ENCODE measurements around the gene FBXL3. TPM values are rescaled to one million over a fixed set of nuclear protein-coding genes. Genes with fewer than 3 reads are reported as not detected.

The FBXL3 gene
- total and polyA plus RNA-seq, 2 of the 13 experiments (the other 11 are each of a cell fraction or from before 2014, with no cell fraction given) = 11.5 to 18.5 TPM

- no peak for TF ChIP-seq PRDM10 (CRISPR knock-in tag; IDR thresholded peaks at IDR 0.05; ENCODE audit: low read depth)
- TF ChIP-seq, protein P1, sequence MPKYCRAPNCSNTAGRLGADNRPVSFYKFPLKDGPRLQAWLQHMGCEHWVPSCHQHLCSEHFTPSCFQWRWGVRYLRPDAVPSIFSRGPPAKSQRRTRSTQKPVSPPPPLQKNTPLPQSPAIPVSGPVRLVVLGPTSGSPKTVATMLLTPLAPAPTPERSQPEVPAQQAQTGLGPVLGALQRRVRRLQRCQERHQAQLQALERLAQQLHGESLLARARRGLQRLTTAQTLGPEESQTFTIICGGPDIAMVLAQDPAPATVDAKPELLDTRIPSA (CRISPR knock-in tag; IDR thresholded peaks at IDR 0.05; ENCODE audit: borderline replicate concordance) = peak; percentile 91; the same call in 1 of the 2 replicates
- TF ChIP-seq POLR2A (IDR thresholded peaks at IDR 0.05; ENCODE audit: insufficient read depth in 1 of 2, low read depth in 2 of 2, low read length in 2 of 2) = peak; percentile 87
- peak; percentile 70; the same call in 1 of the 2 replicates for TF ChIP-seq SMYD3 (CRISPR knock-in tag; IDR thresholded peaks at IDR 0.05)
- TF ChIP-seq ZFAT (CRISPR knock-in tag; conservative IDR thresholded peaks at IDR 0.05) = peak; percentile 54; the same call in 1 of the 2 replicates
- TF ChIP-seq, protein P2, sequence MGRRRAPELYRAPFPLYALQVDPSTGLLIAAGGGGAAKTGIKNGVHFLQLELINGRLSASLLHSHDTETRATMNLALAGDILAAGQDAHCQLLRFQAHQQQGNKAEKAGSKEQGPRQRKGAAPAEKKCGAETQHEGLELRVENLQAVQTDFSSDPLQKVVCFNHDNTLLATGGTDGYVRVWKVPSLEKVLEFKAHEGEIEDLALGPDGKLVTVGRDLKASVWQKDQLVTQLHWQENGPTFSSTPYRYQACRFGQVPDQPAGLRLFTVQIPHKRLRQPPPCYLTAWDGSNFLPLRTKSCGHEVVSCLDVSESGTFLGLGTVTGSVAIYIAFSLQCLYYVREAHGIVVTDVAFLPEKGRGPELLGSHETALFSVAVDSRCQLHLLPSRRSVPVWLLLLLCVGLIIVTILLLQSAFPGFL (CRISPR knock-in tag; IDR thresholded peaks at IDR 0.05) = 0 out of 2 replicates have a peak, but pooled peaks have one; percentile 34
- peak; percentile 86; the same call in 1 of the 2 replicates for TF ChIP-seq YEATS2 (CRISPR knock-in tag; IDR thresholded peaks at IDR 0.05; ENCODE audit: borderline replicate concordance)
- TF ChIP-seq, protein P3, sequence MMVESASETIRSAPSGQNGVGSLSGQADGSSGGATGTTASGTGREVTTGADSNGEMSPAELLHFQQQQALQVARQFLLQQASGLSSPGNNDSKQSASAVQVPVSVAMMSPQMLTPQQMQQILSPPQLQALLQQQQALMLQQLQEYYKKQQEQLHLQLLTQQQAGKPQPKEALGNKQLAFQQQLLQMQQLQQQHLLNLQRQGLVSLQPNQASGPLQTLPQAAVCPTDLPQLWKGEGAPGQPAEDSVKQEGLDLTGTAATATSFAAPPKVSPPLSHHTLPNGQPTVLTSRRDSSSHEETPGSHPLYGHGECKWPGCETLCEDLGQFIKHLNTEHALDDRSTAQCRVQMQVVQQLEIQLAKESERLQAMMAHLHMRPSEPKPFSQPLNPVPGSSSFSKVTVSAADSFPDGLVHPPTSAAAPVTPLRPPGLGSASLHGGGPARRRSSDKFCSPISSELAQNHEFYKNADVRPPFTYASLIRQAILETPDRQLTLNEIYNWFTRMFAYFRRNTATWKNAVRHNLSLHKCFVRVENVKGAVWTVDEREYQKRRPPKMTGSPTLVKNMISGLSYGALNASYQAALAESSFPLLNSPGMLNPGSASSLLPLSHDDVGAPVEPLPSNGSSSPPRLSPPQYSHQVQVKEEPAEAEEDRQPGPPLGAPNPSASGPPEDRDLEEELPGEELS (CRISPR knock-in tag; IDR thresholded peaks at IDR 0.05) = peak; percentile 65
- TF ChIP-seq ZNF274 (CRISPR knock-in tag; IDR thresholded peaks at IDR 0.05) = peak; percentile 82; the same call in 1 of the 2 replicates
- peak; percentile 96 for TF ChIP-seq ZGPAT (CRISPR knock-in tag; IDR thresholded peaks at IDR 0.05)
- peak; percentile 26; the same call in 1 of the 2 replicates for TF ChIP-seq MNT (IDR thresholded peaks at IDR 0.05)
- peak; percentile 73 for TF ChIP-seq GABPA (IDR thresholded peaks at IDR 0.05; ENCODE audit: low read depth, low read length)
- peak; percentile 85 for TF ChIP-seq GABPA (CRISPR knock-in tag; IDR thresholded peaks at IDR 0.05; ENCODE audit: low read depth)
- no peak for TF ChIP-seq WIZ (CRISPR knock-in tag; IDR thresholded peaks at IDR 0.05)
- TF ChIP-seq ZNF124 (CRISPR knock-in tag; IDR thresholded peaks at IDR 0.05) = no peak
- TF ChIP-seq ZNF205 (CRISPR knock-in tag; IDR thresholded peaks at IDR 0.05) = no peak
- peak; percentile 74; the same call in 1 of the 2 replicates for TF ChIP-seq ZNF614 (CRISPR knock-in tag; IDR thresholded peaks at IDR 0.05; ENCODE audit: borderline replicate concordance)
These were observed 35.0 kb downstream of the FBXL3 start, which contains the start of gene CLN5 (continued) for GRCh38 chr13:76991796-76992547.

Measured in HepG2 (cell line).